GM18507 (cell line): ENCODE results near the gene UBTF.

Experiments used
- DNase-seq: peaks from one replicate; pipeline ENCODE4 v3.0.0; 2011; ENCODE audit warnings: low read depth; ENCODE audit not compliant: insufficient read length; ENCODE audit errors: extremely low spot score
- FAIRE-seq: peaks from 2 replicates; lab custom pipeline; 2011; peaks lifted over from hg19 to GRCh38; lab: Jason Lieb, UNC

Gene UBTF

GRCh38 chr17:44219616-44220212 lies at the start of gene UBTF:
UBTF (minus strand) TSS chr17:44219675; CDS start chr17:44218229, 1,446 bp downstream.
- FAIRE-seq (no peak), DNase-seq (no peak)

- DNase-seq, result no peak
- FAIRE-seq, result no peak
Measured at GRCh38 chr17:44268709-44269534, 49.4 kb upstream of the UBTF start.

GRCh38 chr17:44267818-44268490 lies 48.5 kb upstream of the UBTF start, which contains the start of gene SLC4A1:
SLC4A1 (minus strand) TSS chr17:44268135; CDS start chr17:44262866, 5,269 bp downstream.
- no peak for FAIRE-seq

GRCh38 chr17:44267165-44267455 lies 47.6 kb upstream of the UBTF start:
- FAIRE-seq, result no peak

More at GRCh38 chr17:44267818-44268490, 48.5 kb upstream of the UBTF start, which contains the start of gene SLC4A1:
- no peak for DNase-seq

GRCh38 chr17:44266402-44267164 lies 47.1 kb upstream of the UBTF start:
- no peak for FAIRE-seq
- no peak for DNase-seq

More at GRCh38 chr17:44267165-44267455, 47.6 kb upstream of the UBTF start:
- DNase-seq, result no peak

- DNase-seq (no peak), FAIRE-seq (no peak)
Measured at GRCh38 chr17:44263345-44263902, 43.9 kb upstream of the UBTF start.

- FAIRE-seq, result no peak
Measured at GRCh38 chr17:44262654-44263225, 43.3 kb upstream of the UBTF start.

GRCh38 chr17:44260296-44260695 lies 40.8 kb upstream of the UBTF start:
- FAIRE-seq (no peak), DNase-seq (no peak)

More at GRCh38 chr17:44262654-44263225, 43.3 kb upstream of the UBTF start:
- DNase-seq, result no peak

GRCh38 chr17:44258811-44259351 lies 39.4 kb upstream of the UBTF start:
- DNase-seq (no peak), FAIRE-seq (no peak)

- no peak for DNase-seq
- no peak for FAIRE-seq
Measured at GRCh38 chr17:44257815-44258760, 38.6 kb upstream of the UBTF start.

GRCh38 chr17:44256671-44257070 lies 37.2 kb upstream of the UBTF start:
- DNase-seq, result no peak
- no peak for FAIRE-seq

GRCh38 chr17:44255915-44256314 lies 36.4 kb upstream of the UBTF start:
- no peak for FAIRE-seq

GRCh38 chr17:44254361-44255095 lies 35.1 kb upstream of the UBTF start:
- FAIRE-seq (no peak), DNase-seq (no peak)

More at GRCh38 chr17:44255915-44256314, 36.4 kb upstream of the UBTF start:
- no peak for DNase-seq

- DNase-seq (no peak), FAIRE-seq (no peak)
Measured at GRCh38 chr17:44253006-44253405, 33.5 kb upstream of the UBTF start.

GRCh38 chr17:44251062-44251461 lies 31.6 kb upstream of the UBTF start:
- no peak for DNase-seq
- no peak for FAIRE-seq

- FAIRE-seq, result no peak
- no peak for DNase-seq
Measured at GRCh38 chr17:44249501-44250246, 30.2 kb upstream of the UBTF start.
